Measurements from ENCODE around the gene RRP7A.
"Not testable (repeated sequence)": the region's sequence is repeated elsewhere in the genome, so short reads cannot be mapped to it uniquely, and the experiment has no call there.

Gene RRP7A

GRCh38 chr22:42536634-42537033 lies 17.0 kb upstream of the RRP7A start:
- not testable (repeated sequence) for FAIRE-seq

GRCh38 chr22:42536166-42536565 lies 16.6 kb upstream of the RRP7A start:
- DNase-seq (ENCODE audit: insufficient read length, low spot score): no peak
- no peak for FAIRE-seq

More at GRCh38 chr22:42536634-42537033, 17.0 kb upstream of the RRP7A start:
- DNase-seq (ENCODE audit: insufficient read length, low spot score): not testable (repeated sequence)

- FAIRE-seq; DNase-seq (ENCODE audit: insufficient read length, low spot score): not testable (repeated sequence)
Observed at GRCh38 chr22:42535082-42535731, 15.6 kb upstream of the RRP7A start.

- DNase-seq (ENCODE audit: insufficient read length, low spot score): no peak
- FAIRE-seq: no peak
Observed at GRCh38 chr22:42533638-42533977, 14.0 kb upstream of the RRP7A start.

- DNase-seq (ENCODE audit: insufficient read length, low spot score); FAIRE-seq: not testable (repeated sequence)
Observed at GRCh38 chr22:42531401-42532084, 11.9 kb upstream of the RRP7A start.

- FAIRE-seq; DNase-seq (ENCODE audit: insufficient read length, low spot score): not testable (repeated sequence)
Observed at GRCh38 chr22:42529435-42529834, 9.8 kb upstream of the RRP7A start.

- no peak for FAIRE-seq
- no peak for DNase-seq (ENCODE audit: insufficient read length, low spot score)
Observed at GRCh38 chr22:42528591-42529307, 9.2 kb upstream of the RRP7A start.

- FAIRE-seq (no peak), DNase-seq (ENCODE audit: insufficient read length, low spot score) (no peak)
Observed at GRCh38 chr22:42522546-42522945, 3.0 kb upstream of the RRP7A start.

- DNase-seq (ENCODE audit: insufficient read length, low spot score) (no peak), FAIRE-seq (no peak)
Observed at GRCh38 chr22:42521228-42521546, 1.6 kb upstream of the RRP7A start.

- not testable (repeated sequence) for DNase-seq (ENCODE audit: insufficient read length, low spot score)
- peak; percentile 63 for FAIRE-seq
Observed at GRCh38 chr22:42518638-42519524, 715 bp downstream of the RRP7A start.

- DNase-seq (ENCODE audit: insufficient read length, low spot score); FAIRE-seq: not testable (repeated sequence)
Observed at GRCh38 chr22:42517103-42517502, 2.5 kb downstream of the RRP7A start.

GRCh38 chr22:42515896-42516295 lies 3.7 kb downstream of the RRP7A start:
- FAIRE-seq (no peak), DNase-seq (ENCODE audit: insufficient read length, low spot score) (no peak)

- FAIRE-seq; DNase-seq (ENCODE audit: insufficient read length, low spot score): not testable (repeated sequence)
Observed at GRCh38 chr22:42515304-42515703, 4.3 kb downstream of the RRP7A start.

- not testable (repeated sequence) for FAIRE-seq; DNase-seq (ENCODE audit: insufficient read length, low spot score)
Observed at GRCh38 chr22:42514331-42514730, 5.3 kb downstream of the RRP7A start.

GRCh38 chr22:42512273-42512990 lies 7.2 kb downstream of the RRP7A start:
- not testable (repeated sequence) for DNase-seq (ENCODE audit: insufficient read length, low spot score)
- peak; percentile 40 for FAIRE-seq

- no peak for DNase-seq (ENCODE audit: insufficient read length, low spot score)
- FAIRE-seq: no peak
Observed at GRCh38 chr22:42511401-42511891, 8.2 kb downstream of the RRP7A start.

GRCh38 chr22:42509548-42509947 lies 10.0 kb downstream of the RRP7A start:
- FAIRE-seq (no peak), DNase-seq (ENCODE audit: insufficient read length, low spot score) (no peak)

GRCh38 chr22:42508975-42509364 lies 10.6 kb downstream of the RRP7A start:
- DNase-seq (ENCODE audit: insufficient read length, low spot score); FAIRE-seq: not testable (repeated sequence)

GRCh38 chr22:42508327-42508974 lies 11.1 kb downstream of the RRP7A start:
- DNase-seq (ENCODE audit: insufficient read length, low spot score); FAIRE-seq: not testable (repeated sequence)
